Sigmoid colon (tissue), 7 donors: ENCODE data around the gene MEIOB. TPM values are rescaled to one million over a fixed set of nuclear protein-coding genes. Genes with fewer than 3 reads are reported as not detected.

Experiments used
- DNase-seq: peaks from one replicate; pipeline ENCODE4 v3.0.0-alpha.2; 2019
- H3K27ac ChIP-seq, 4 donors: fragments of 200-600 bp; sonication (generic); one replicate each; pipeline ENCODE4 v1.5.1; 2016 to 2019; ENCODE audit warnings: mild to moderate bottlenecking in 1 of 4
- H3K27me3 ChIP-seq, 3 donors: fragments of 200-600 bp; sonication (generic); one replicate each; pipeline ENCODE4 v1.5.1; 2019; ENCODE audit warnings: mild to moderate bottlenecking in 1 of 3
- H3K36me3 ChIP-seq, 4 donors: fragments of 200-600 bp; sonication (generic); one replicate each; pipeline ENCODE4 v1.5.1; 2016 to 2019
- H3K4me1 ChIP-seq, 4 donors: fragments of 200-600 bp; sonication (generic); one replicate each; pipeline ENCODE4 v1.5.1; 2017 to 2019
- H3K4me3 ChIP-seq, 4 donors: fragments of 200-600 bp; sonication (generic); one replicate each; pipeline ENCODE4 v1.5.1; 2017 to 2019; ENCODE audit warnings: mild to moderate bottlenecking in 2 of 4, moderate library complexity in 1 of 4
- H3K9me3 ChIP-seq, 4 donors: fragments of 200-600 bp in 3 of 4; sonication (generic) in 3 of 4; one replicate each; pipeline versions ENCODE4 v1.5.1 to v1.6.1; 2013 to 2019
- EP300 ChIP-seq, 4 donors: sonication (generic); formaldehyde crosslinking; IDR thresholded peaks; one replicate each; pipeline ENCODE4 v1.6.1; 2017; ENCODE audit warnings: antibody characterized with exemption in 4 of 4
- POLR2A ChIP-seq, 2 donors: fragments of 450-650 bp; IDR thresholded peaks; one replicate each; pipeline ENCODE4 v1.6.1; 2016; ENCODE audit warnings: antibody characterized with exemption in 2 of 2, mild to moderate bottlenecking in 2 of 2, moderate library complexity in 2 of 2
- POLR2AphosphoS5 ChIP-seq, 4 donors: sonication (generic); formaldehyde crosslinking; IDR thresholded peaks; one replicate each; pipeline ENCODE4 v1.6.1; 2017; ENCODE audit warnings: antibody characterized with exemption in 4 of 4
- WGBS, 2 donors: extraction: QIAGEN DNeasy Blood & Tissue Kit; methylation state at CpG; one replicate each; pipeline ENCODE4 v1.1.7; 2013; 5-methylcytosine and 5-hydroxymethylcytosine counted together
- intact Hi-C: fragments of 100-400 bp; cut with DNase I; formaldehyde crosslinking; loops from one replicate; pipeline ENCODE4 v1.15.1; 2023
- polyA plus RNA-seq, 3 donors: library from polyadenylated mRNA; stranded (reverse); fragments of 200-250 nt; gene quantifications; one replicate each; pipeline ENCODE4 v1.2.3, GENCODE V29; 2013
- total RNA-seq, 4 donors: library from RNA; depleted of rRNA; stranded (reverse); fragments of >200 nt; gene quantifications; one replicate each; pipeline ENCODE4 v1.1.0, GENCODE V29; 2016
- TF ChIP-seq, protein P1 (sequence below), 4 experiments: fragments of 450-650 bp in 3 of 4; fragments of 200-600 bp in 1 of 4; IDR thresholded peaks; one replicate each; pipeline ENCODE4 v1.5.1; 2016 to 2019; ENCODE audit warnings: antibody characterized with exemption in 4 of 4, mild to moderate bottlenecking in 3 of 4, moderate library complexity in 2 of 4
- donor health status: healthy with polysubstance abuse.
- donor health status: Bipolar disorder and iron deficiency.
- donor health status: healthy.

The MEIOB gene
- total and polyA plus RNA-seq, 7 donors: 0.10 TPM; not detected in 6

DNA sequence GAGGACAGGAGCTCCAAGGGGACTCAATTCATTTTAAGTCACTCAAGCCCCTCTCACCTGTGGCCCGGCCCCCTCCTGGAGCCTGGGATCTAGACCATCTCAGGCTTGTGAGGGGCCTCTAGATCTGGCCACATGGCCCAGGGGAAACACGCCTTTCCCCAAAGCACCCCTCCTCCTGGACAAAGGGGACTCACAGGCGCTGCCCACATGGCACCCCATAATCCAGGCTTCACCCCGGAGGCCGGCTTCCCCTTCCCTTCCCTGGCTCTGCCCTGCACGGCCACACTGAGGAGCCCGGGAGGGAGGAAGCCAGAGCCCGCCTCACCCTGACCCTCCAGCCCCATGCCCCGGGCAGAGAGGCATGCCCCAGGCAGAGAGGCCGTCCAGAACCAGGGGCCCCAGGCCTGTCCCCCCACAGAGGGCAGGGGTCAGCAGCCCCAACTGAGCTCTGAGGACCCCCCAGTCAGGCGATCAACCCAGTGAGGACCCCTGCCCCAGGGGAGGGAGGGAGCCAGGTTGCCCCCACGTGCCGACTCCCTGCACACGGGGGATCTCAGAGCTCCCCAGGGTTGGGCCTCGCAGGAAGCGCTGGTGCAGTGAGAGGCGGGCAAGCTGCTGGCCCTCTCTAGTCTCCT lies 35.4 kb upstream of the MEIOB start:
- Histone ChIP-seq H3K9me3 (no peaks in the 10 kb centered on the region), H3K4me3 (no peak overlapping the region), H3K27me3 (peaks cover 3 to 60% (median 26%) of the 10 kb centered on the region in 3 donors), H3K36me3 (no peaks in the 10 kb centered on the region), H3K4me1 (no peaks in the 10 kb centered on the region), H3K27ac (no peak overlapping the region)
- 77 to 81% methylated on average over 17 of the region's 17 CpGs for WGBS, 2 donors
- TF ChIP-seq POLR2A (IDR thresholded peaks at IDR 0.05): no peak
- TF ChIP-seq EP300 (IDR thresholded peaks at IDR 0.05): no peak
- TF ChIP-seq, protein P1, sequence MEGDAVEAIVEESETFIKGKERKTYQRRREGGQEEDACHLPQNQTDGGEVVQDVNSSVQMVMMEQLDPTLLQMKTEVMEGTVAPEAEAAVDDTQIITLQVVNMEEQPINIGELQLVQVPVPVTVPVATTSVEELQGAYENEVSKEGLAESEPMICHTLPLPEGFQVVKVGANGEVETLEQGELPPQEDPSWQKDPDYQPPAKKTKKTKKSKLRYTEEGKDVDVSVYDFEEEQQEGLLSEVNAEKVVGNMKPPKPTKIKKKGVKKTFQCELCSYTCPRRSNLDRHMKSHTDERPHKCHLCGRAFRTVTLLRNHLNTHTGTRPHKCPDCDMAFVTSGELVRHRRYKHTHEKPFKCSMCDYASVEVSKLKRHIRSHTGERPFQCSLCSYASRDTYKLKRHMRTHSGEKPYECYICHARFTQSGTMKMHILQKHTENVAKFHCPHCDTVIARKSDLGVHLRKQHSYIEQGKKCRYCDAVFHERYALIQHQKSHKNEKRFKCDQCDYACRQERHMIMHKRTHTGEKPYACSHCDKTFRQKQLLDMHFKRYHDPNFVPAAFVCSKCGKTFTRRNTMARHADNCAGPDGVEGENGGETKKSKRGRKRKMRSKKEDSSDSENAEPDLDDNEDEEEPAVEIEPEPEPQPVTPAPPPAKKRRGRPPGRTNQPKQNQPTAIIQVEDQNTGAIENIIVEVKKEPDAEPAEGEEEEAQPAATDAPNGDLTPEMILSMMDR (IDR thresholded peaks at IDR 0.05): no peak
- DNase-seq: no peak
- intact Hi-C loops: no loop called here

DNA sequence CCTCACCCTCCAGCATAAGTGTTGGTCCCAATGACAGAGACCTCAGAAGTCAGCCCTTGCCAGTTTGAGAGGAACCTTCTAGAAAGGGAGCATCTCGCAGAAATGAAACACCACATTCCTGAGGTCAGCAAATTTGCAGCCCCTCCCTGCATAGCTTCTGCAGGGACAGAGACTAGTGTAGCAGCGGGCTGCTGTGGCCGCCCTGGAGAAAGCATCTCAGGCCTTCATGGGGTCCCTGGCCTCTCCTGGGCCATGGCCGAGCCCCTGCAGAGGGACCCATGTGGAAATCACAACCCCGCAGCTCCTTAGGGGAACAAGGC lies 34.8 kb upstream of the MEIOB start:
- intact Hi-C loops: no loop called here
- no peak overlapping the region for H3K4me3 ChIP-seq
- no peaks in the 10 kb centered on the region for H3K36me3 ChIP-seq
- H3K4me1 ChIP-seq: no peaks in the 10 kb centered on the region
- no peaks in the 10 kb centered on the region for H3K9me3 ChIP-seq
- 83 to 86% methylated on average over 5 of the region's 5 CpGs for WGBS, 2 donors
- no peak for TF ChIP-seq POLR2A (IDR thresholded peaks at IDR 0.05)
- TF ChIP-seq, protein P1 (IDR thresholded peaks at IDR 0.05): no peak
- TF ChIP-seq EP300 (IDR thresholded peaks at IDR 0.05): no peak
- TF ChIP-seq POLR2AphosphoS5 (IDR thresholded peaks at IDR 0.05): no peak
- DNase-seq: no peak
- peaks cover 3 to 60% (median 26%) of the 10 kb centered on the region in 3 donors for H3K27me3 ChIP-seq
- no peak overlapping the region for H3K27ac ChIP-seq

DNA sequence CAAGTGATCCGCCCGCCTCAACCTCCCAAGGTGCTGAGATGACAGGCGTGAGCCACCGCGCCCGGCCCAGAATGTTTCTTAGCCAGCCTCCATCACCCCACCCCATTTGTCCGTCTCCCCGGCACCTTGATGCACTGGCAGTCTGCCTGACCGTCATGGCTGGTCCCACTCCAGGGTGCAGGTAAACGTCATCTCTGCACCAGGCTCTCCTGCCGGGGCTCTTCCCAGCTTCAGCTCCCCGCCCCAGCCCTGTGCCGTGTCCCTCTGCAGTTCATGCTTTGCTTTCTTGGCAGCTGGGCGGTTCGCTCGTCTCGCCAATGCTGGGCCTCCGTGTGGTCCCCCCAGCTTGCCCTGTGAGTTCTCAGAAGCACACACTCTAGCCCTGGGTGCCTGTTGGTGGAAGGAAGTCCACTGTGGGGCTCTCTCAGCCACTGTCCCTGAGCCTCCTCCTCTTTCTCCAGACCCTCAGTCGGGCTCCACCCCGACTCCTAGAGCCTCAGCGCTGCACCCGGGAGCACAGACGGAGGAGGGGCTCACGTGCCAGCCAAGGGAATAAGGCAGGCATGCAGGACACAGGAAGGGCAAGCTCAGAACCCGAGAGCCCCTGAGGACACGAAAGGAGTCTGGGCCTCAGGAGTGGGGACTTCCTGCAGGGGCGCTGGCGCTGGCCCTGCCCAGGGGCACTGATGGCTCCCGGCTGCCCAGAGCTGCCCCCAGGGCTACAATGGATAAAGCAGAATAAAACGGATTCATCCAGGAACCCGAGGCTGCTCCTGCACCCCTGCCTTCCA lies 34.3 kb upstream of the MEIOB start:
- intact Hi-C loops: no loop called here
- Histone ChIP-seq H3K36me3 (no peaks in the 10 kb centered on the region), H3K4me3 (no peak overlapping the region), H3K27me3 (peaks cover 3 to 60% (median 26%) of the 10 kb centered on the region in 3 donors), H3K27ac (no peak overlapping the region), H3K4me1 (no peaks in the 10 kb centered on the region), H3K9me3 (no peaks in the 10 kb centered on the region)
- DNase-seq: no peak
- no peak for TF ChIP-seq POLR2AphosphoS5 (IDR thresholded peaks at IDR 0.05)
- TF ChIP-seq, protein P1 (IDR thresholded peaks at IDR 0.05): no peak
- TF ChIP-seq POLR2A (IDR thresholded peaks at IDR 0.05): no peak
- TF ChIP-seq EP300 (IDR thresholded peaks at IDR 0.05): no peak
- WGBS, 2 donors: 25 to 58% methylated on average over 31 of the region's 31 CpGs

DNA sequence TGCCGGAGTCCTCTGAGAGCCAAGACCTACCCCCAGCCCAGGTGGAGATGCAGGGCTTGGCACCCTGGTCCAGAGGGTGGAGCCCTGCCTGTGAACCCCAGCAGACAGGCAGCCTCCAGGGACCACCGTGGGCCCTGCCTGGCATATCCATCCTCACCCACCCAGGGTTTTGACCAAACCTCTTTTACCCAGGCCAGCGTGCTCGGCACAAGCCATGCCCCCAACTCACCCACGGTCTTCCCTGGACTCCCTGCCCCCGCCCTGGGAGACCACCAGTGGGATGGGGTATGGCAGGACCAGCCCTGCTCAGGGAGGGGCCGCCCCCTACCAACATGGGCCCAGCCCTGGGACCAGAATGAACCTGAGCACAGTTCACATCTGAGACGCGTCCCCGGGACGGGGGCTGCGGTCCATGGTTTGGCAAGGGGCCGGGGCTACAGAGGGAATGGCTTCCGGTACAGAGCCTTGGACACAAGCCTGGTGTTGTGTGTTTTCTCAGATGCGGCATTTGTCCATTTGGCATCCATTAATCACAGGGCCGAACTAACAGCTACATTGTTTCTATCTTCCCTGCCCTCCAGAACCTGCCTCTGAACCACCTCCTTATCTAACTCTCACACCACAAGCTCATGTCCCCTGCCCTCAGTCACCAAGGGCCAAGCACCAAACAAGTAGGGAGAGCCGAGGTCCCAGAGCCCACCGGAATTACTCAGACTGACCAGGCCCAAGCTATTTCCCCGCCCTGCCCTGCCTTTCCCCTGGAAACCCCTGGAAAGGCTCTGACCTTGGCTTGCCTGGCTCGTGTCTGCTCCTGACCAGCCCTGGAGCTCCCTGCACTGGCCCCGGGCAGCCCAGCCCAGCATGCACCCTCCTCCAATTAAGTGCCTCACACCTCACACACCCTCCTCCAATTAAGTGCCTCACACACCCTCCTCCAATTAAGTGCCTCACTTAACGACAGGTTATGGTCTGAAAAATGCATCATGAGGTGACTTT lies 32.2 kb upstream of the MEIOB start:
- no peaks in the 10 kb centered on the region for H3K36me3 ChIP-seq
- peaks cover 3 to 63% (median 21%) of the 10 kb centered on the region in 3 donors for H3K27me3 ChIP-seq
- intact Hi-C loops: no loop called here
- no peaks in the 10 kb centered on the region for H3K4me1 ChIP-seq
- DNase-seq: no peak
- TF ChIP-seq POLR2AphosphoS5 (IDR thresholded peaks at IDR 0.05): no peak
- TF ChIP-seq, protein P1 (IDR thresholded peaks at IDR 0.05): no peak
- no peak for TF ChIP-seq EP300 (IDR thresholded peaks at IDR 0.05)
- TF ChIP-seq POLR2A (IDR thresholded peaks at IDR 0.05): no peak
- no peak overlapping the region for H3K4me3 ChIP-seq
- H3K27ac ChIP-seq: no peak overlapping the region
- H3K9me3 ChIP-seq: no peaks in the 10 kb centered on the region
- 78% methylated on average over 22 of the region's 22 CpGs for WGBS, 2 donors
